Measurements from ENCODE around the gene AFF2.

GRCh38 chrX:148904421-148905111, 404.1 kb downstream of the AFF2 start:
- TF ChIP-seq CTCF (IDR thresholded peaks at IDR 0.05) (no peak), POLR2A (IDR thresholded peaks at IDR 0.05) (no peak), POLR2AphosphoS5 (IDR thresholded peaks at IDR 0.05) (no peak)
